HG02588 (cell line): ENCODE measurements around the gene CHRDL2.
"Not testable (repeated sequence)": the region's sequence is repeated elsewhere in the genome, so short reads cannot be mapped to it uniquely, and the experiment has no call there.

Experiments used
- ATAC-seq: cut with Tn5 transposase; IDR thresholded peaks from one replicate; pipeline ENCODE4 v1.9.1; 2021; ENCODE audit warnings: mild to moderate bottlenecking, moderate library complexity; ENCODE audit not compliant: unreplicated experiment

CHRDL2 gene

GRCh38 chr11:74731301-74732094 is at the start of gene CHRDL2:
Gene CHRDL2 (minus strand): TSS chr11:74731426. CDS start chr11:74730888, 538 bp downstream.
- ATAC-seq, result no peak

- no peak for ATAC-seq
Observed at GRCh38 chr11:74780248-74781005, 49.2 kb upstream of the CHRDL2 start.

DNA sequence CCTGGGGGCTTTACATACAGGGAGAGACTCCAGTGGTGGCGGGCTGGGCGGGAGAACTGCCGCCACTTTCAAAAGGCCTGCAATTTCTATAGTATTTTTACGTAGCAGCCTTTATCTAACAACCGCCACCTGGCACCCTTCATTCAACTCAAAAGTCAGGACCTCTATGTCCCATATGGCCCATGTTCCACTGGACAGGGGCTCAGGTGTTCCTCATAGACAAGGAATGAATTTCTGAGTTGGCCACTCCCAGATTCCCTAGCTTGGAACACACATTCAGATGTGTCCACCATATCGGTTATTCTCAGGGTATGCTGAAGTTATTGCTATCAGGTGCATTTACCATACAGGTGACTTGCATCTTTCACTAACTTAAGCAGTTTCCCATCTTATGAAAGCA is 47.4 kb upstream of the CHRDL2 start:
- ATAC-seq, result no peak

GRCh38 chr11:74777877-74778276 is 46.7 kb upstream of the CHRDL2 start:
- no peak for ATAC-seq

GRCh38 chr11:74777038-74777437 is 45.8 kb upstream of the CHRDL2 start:
- ATAC-seq, result no peak

GRCh38 chr11:74776546-74776945 is 45.3 kb upstream of the CHRDL2 start:
- no peak for ATAC-seq

GRCh38 chr11:74775762-74776161 is 44.5 kb upstream of the CHRDL2 start:
- ATAC-seq, result no peak

GRCh38 chr11:74773476-74773875 is 42.2 kb upstream of the CHRDL2 start:
- ATAC-seq, result no peak

GRCh38 chr11:74771139-74771538 is 39.9 kb upstream of the CHRDL2 start:
- ATAC-seq, result no peak

- no peak for ATAC-seq
Observed at GRCh38 chr11:74770456-74770855, 39.2 kb upstream of the CHRDL2 start.

GRCh38 chr11:74769055-74769707 is 38.0 kb upstream of the CHRDL2 start:
- no peak for ATAC-seq

DNA sequence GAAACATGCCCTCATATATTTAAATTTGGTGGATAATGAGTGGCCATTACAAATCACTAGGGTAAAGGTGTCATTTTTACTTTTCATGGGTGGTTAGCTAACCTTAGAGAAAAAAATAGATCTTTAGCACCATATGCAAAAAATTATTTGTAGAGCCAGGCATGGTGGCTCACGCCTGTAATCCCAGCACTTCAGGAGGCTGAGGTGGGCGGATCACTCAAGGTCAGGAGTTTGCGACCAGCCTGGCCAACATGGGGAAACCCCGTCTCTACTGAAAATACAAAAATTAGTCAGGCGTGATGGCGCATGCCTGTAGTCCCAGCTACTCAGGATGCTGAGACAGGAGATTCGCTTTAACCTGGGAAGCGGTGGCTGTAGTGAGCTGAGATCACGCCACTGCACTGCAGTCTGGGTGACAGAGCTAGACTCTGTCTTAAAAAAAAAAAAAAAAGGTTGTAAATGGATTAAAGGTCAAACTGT is 37.0 kb upstream of the CHRDL2 start:
- ATAC-seq, result not testable (repeated sequence)

DNA sequence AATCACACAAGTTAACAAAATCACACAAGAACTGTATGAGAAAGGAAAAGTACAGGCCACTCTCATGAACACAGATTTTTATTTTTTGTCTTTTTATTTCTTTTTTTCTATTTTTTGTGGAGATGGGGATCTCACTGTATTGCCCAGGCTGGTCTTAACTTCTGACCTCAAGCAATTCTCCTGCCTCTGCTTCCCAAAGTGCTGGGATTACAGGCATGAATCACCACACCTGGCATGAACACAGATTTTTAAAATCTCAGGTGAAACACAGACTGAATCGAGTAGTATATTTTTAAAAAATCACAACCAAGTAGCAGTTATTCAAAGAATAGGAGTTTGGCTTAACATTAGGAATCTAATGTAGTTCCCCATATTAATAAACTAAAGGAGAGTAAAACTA is 35.7 kb upstream of the CHRDL2 start:
- no peak for ATAC-seq

- no peak for ATAC-seq
Observed at GRCh38 chr11:74756571-74756970, 25.3 kb upstream of the CHRDL2 start.

DNA sequence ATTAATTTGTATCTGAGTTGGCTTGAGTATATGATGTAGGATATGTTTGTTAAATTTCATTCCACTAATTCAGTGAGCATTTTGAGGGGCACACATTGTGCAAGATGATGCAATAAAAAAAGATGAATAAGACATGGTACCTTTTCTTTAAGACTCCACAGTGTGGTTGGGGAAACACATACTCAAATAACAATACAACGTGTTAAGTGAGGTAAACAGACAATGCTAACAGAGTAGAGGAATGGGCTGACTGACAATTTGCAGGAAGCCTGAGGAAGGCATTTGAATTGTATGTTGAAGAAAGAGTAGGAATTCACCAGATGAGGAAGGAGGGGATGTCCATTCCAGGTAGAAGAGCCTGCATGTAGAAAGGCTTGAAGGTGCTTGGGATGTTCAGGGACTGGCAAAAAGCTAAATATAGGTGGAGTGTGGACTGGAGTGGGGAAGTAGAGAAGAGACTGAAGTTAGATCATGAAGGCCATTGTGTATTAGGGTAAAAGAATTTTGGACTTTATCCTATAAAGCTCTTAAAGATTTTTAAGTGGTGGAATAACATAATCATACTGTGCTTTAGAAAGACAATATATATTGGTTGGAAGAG is 24.3 kb upstream of the CHRDL2 start:
- ATAC-seq, result no peak

GRCh38 chr11:74754507-74755252 is 23.5 kb upstream of the CHRDL2 start:
- no peak for ATAC-seq

GRCh38 chr11:74751303-74751702 is 20.1 kb upstream of the CHRDL2 start:
- ATAC-seq, result no peak

GRCh38 chr11:74750598-74750997 is 19.4 kb upstream of the CHRDL2 start:
- not testable (repeated sequence) for ATAC-seq

- no peak for ATAC-seq
Observed at GRCh38 chr11:74749965-74750296, 18.7 kb upstream of the CHRDL2 start.

- ATAC-seq, result peak; percentile 53
Observed at GRCh38 chr11:74749127-74749964, 18.1 kb upstream of the CHRDL2 start.
